Measurements from ENCODE around the gene ADARB2. TPM values are rescaled to one million over a fixed set of nuclear protein-coding genes. Genes with fewer than 3 reads are reported as not detected.
A peak's percentile ranks its signal among the peaks of the same experiment; 100 is the strongest.

ADARB2 gene
- total RNA-seq, 2 donors from 2014 or later = 8.0 to 12.2 TPM

- 29 to 31% methylated on average over 9 to 11 of the region's 13 CpGs for WGBS, 2 donors
- no peaks in the 10 kb centered on the region for H3K9me3 ChIP-seq
- intact Hi-C loops (cut with DNase I) = no loop called here
- no peaks in the 10 kb centered on the region for H3K36me3 ChIP-seq (replicated peaks in 1 of 2; ENCODE audit: insufficient read depth in 1 of 2, low read depth in 2 of 2)
- H3K4me3 ChIP-seq = no peak overlapping the region
- no peaks in the 10 kb centered on the region for H3K4me1 ChIP-seq
- no peak for TF ChIP-seq CTCF (IDR thresholded peaks at IDR 0.05)
- no peak for TF ChIP-seq POLR2A (IDR thresholded peaks at IDR 0.05)
- ATAC-seq = no peak
- DNase-seq = no peak
- H3K27ac ChIP-seq = no peak overlapping the region
- no peaks in the 10 kb centered on the region for H3K27me3 ChIP-seq
Measured at GRCh38 chr10:1575481-1576244, 161.7 kb downstream of the ADARB2 start.

- Histone ChIP-seq H3K4me3 (no peak overlapping the region), H3K9me3 (no peaks in the 10 kb centered on the region), H3K4me1 (no peaks in the 10 kb centered on the region), H3K36me3 (replicated peaks in 1 of 2; ENCODE audit: insufficient read depth in 1 of 2, low read depth in 2 of 2) (no peaks in the 10 kb centered on the region), H3K27ac (no peak overlapping the region), H3K27me3 (no peaks in the 10 kb centered on the region)
- 43 to 56% methylated on average over 2 of the region's 2 CpGs for WGBS, 2 donors
- TF ChIP-seq CTCF (IDR thresholded peaks at IDR 0.05) (no peak), POLR2A (IDR thresholded peaks at IDR 0.05) (no peak)
- intact Hi-C loops (cut with DNase I) = no loop called here
- ATAC-seq (no peak), DNase-seq (no peak)
Measured at GRCh38 chr10:1574719-1575118, 162.6 kb downstream of the ADARB2 start.

DNA sequence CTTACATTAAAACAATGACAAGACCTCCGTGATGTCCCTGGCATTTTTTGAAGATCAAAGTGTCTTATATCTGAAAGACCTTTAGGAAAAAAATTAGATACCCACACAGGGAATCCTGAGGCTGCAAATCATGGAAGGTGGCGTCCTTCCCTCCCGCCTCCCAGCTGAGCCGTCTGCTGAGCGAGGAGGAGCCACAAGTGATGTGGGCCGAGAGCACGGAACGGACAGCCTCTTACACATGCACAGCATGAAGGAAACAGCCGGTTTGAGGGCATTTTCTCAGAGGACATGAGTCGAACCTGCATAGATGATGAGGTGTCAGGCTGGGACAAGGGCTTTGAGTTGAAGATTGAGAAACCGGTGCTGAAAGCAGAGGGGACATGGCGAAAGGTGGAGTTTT lies 163.3 kb downstream of the ADARB2 start:
- DNase-seq (no peak), ATAC-seq (no peak)
- Histone ChIP-seq H3K4me3 (no peak overlapping the region), H3K27me3 (no peaks in the 10 kb centered on the region), H3K9me3 (no peaks in the 10 kb centered on the region), H3K4me1 (no peaks in the 10 kb centered on the region), H3K27ac (no peak overlapping the region), H3K36me3 (replicated peaks in 1 of 2; ENCODE audit: insufficient read depth in 1 of 2, low read depth in 2 of 2) (no peaks in the 10 kb centered on the region)
- intact Hi-C loops (cut with DNase I) = no loop called here
- TF ChIP-seq POLR2A (IDR thresholded peaks at IDR 0.05) = no peak
- TF ChIP-seq CTCF (IDR thresholded peaks at IDR 0.05) = no peak
- 62 to 68% methylated on average over 12 of the region's 12 CpGs for WGBS, 2 donors

DNA sequence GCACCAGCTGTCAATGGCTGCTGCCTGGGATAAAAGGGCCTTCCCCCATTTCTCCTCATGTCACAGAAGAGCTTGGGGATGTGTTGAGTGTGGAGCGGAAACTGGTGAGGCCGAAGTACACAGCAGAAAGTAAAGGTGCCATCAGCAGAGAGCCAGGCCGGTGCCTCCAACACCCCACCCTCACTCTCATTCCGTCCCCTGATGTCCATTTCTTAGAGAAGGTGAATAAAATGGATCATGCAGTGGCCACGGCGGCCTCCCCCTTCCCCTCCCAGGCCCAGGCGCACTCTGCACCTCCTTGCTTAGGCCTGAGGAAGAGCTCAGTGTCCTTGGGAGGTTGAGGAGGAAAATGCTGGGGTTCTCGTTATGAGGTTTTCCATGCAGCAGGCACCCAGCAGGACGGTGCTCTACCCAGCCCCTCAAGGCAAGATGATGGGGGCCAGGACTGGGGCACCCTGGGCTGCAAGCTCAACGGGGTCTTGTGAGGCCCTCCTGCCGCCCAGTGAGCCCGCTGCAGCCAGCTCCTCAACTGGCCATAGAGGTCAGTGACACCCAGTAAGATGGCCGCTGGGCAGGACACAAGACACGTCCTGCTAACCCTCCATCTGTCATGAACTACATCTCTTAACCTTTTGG lies 163.9 kb downstream of the ADARB2 start:
- no peak for TF ChIP-seq POLR2A (IDR thresholded peaks at IDR 0.05)
- no peak for TF ChIP-seq CTCF (IDR thresholded peaks at IDR 0.05)
- DNase-seq (peak in 1 of 4 donors; percentile 9), ATAC-seq (no peak)
- H3K9me3 ChIP-seq = no peaks in the 10 kb centered on the region
- H3K27me3 ChIP-seq = no peaks in the 10 kb centered on the region
- no peak overlapping the region for H3K27ac ChIP-seq
- WGBS, 2 donors = 59 to 74% methylated on average over 13 to 14 of the region's 14 CpGs
- H3K4me3 ChIP-seq = no peak overlapping the region
- H3K4me1 ChIP-seq = no peaks in the 10 kb centered on the region
- no peaks in the 10 kb centered on the region for H3K36me3 ChIP-seq (replicated peaks in 1 of 2; ENCODE audit: insufficient read depth in 1 of 2, low read depth in 2 of 2)
- intact Hi-C loops (cut with DNase I) = no loop called here
